Measurements from ENCODE around the gene HOMER2.

HOMER2 gene

DNA sequence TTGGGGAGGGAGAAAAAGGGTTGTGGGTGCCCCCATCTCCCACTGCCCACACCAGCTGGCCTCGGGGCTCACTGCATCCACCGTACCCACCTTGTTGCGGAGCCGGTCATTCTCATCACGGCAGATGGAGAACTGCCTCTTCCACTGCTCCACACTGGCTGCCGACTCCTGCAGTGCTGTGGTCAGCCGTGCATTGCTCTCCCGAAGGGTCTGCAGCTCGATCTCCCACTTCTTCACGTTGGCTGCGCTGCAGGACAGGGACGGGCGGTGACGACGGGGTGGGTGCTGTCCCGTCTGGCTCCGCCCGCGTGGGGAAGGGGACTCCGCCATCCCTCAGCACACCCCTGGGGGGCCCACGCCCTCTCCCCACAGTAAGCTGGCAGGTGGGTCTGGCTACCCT lies 98.0 kb downstream of the HOMER2 start:
- DNase-seq (ENCODE audit: low spot score), result peak; percentile 61
- H3K4me3 ChIP-seq (ENCODE audit: severe bottlenecking), result no peak overlapping the region
- no peak overlapping the region for H3K27ac ChIP-seq (ENCODE audit: poor library complexity, severe bottlenecking)
- no peaks in the 10 kb centered on the region for H3K4me1 ChIP-seq (ENCODE audit: insufficient read depth, poor library complexity, severe bottlenecking)
- TF ChIP-seq, protein P1, sequence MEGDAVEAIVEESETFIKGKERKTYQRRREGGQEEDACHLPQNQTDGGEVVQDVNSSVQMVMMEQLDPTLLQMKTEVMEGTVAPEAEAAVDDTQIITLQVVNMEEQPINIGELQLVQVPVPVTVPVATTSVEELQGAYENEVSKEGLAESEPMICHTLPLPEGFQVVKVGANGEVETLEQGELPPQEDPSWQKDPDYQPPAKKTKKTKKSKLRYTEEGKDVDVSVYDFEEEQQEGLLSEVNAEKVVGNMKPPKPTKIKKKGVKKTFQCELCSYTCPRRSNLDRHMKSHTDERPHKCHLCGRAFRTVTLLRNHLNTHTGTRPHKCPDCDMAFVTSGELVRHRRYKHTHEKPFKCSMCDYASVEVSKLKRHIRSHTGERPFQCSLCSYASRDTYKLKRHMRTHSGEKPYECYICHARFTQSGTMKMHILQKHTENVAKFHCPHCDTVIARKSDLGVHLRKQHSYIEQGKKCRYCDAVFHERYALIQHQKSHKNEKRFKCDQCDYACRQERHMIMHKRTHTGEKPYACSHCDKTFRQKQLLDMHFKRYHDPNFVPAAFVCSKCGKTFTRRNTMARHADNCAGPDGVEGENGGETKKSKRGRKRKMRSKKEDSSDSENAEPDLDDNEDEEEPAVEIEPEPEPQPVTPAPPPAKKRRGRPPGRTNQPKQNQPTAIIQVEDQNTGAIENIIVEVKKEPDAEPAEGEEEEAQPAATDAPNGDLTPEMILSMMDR (IDR thresholded peaks at IDR 0.05; ENCODE audit: poor library complexity, severe bottlenecking), result no peak
- H3K9me3 ChIP-seq (ENCODE audit: severe bottlenecking), result no peaks in the 10 kb centered on the region
- peaks cover 8% of the 10 kb centered on the region for H3K36me3 ChIP-seq (ENCODE audit: low read depth)
- H3K27me3 ChIP-seq (ENCODE audit: insufficient read depth, poor library complexity, severe bottlenecking), result no peaks in the 10 kb centered on the region
- ATAC-seq (ENCODE audit: low read depth), result no peak

DNA sequence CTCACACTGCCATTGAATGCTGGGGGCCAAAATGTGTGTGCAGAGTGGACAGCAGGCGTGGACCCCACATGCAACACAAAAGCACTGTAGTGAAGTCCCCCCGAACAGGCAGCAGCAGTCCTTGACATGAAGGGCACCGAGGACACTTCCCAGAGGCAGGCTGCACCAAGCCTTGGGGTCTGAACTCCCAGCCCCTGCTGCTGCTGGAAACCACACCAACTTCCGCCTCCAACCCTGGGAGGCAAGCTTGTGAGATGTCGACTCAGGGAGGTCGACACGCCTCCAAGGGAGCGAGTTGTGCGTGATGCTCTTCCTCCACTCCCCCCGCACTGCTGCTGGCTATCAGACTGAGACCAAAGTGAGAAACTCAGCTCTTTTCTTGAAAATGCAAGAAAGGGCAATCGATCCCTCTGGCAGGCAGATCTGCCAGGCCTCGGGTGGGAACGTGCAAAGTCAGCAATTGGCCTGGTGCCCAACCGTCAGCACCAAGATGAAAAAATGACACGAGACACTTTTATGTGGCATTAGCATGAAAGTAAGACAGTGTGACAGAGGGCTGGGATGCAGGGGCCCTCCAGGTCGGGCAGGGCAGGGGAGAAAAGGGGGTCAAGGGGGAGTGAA lies 99.5 kb downstream of the HOMER2 start:
- Histone ChIP-seq H3K27me3 (ENCODE audit: insufficient read depth, poor library complexity, severe bottlenecking) (no peaks in the 10 kb centered on the region), H3K4me3 (ENCODE audit: severe bottlenecking) (no peak overlapping the region), H3K27ac (ENCODE audit: poor library complexity, severe bottlenecking) (no peak overlapping the region), H3K36me3 (ENCODE audit: low read depth) (peaks cover 15% of the 10 kb centered on the region), H3K9me3 (ENCODE audit: severe bottlenecking) (no peaks in the 10 kb centered on the region), H3K4me1 (ENCODE audit: insufficient read depth, poor library complexity, severe bottlenecking) (no peaks in the 10 kb centered on the region)
- DNase-seq (ENCODE audit: low spot score) (peak; percentile 52), ATAC-seq (ENCODE audit: low read depth) (no peak)
- TF ChIP-seq, protein P1 (IDR thresholded peaks at IDR 0.05; ENCODE audit: poor library complexity, severe bottlenecking), result no peak

GRCh38 chr15:82851981-82852511 lies 100.5 kb downstream of the HOMER2 start:
- Histone ChIP-seq H3K4me1 (ENCODE audit: insufficient read depth, poor library complexity, severe bottlenecking) (no peaks in the 10 kb centered on the region), H3K27me3 (ENCODE audit: insufficient read depth, poor library complexity, severe bottlenecking) (no peaks in the 10 kb centered on the region), H3K27ac (ENCODE audit: poor library complexity, severe bottlenecking) (no peak overlapping the region), H3K36me3 (ENCODE audit: low read depth) (peaks cover 15% of the 10 kb centered on the region), H3K9me3 (ENCODE audit: severe bottlenecking) (no peaks in the 10 kb centered on the region), H3K4me3 (ENCODE audit: severe bottlenecking) (no peak overlapping the region)
- ATAC-seq (ENCODE audit: low read depth) (no peak), DNase-seq (ENCODE audit: low spot score) (peak; percentile 65)
- TF ChIP-seq, protein P1 (IDR thresholded peaks at IDR 0.05; ENCODE audit: poor library complexity, severe bottlenecking), result no peak

DNA sequence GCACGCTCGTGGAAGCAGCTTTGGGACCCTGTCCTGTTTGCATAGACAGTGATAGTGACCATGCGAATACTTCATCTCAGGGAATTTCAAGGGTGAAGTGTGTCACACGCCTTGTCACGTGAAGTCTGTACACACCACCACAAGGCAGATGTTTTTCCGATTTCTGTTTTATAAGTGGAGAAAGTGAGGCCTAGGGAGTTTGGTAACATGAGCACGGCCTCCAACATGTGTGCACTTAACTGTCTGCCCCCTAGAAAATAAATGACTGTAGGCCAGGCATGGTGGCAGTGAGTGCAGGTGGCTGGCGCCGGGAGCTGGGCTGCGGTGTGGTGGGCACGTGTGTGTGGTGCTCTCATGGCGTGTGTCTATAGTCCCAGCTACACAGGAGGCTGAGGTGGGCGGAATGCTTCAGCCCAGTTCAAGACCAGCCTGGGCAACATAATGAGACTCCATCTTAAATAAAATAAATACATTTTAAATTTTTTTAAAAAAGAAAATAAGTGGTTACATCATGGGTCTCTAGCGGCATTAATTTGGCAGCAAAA lies 101.1 kb downstream of the HOMER2 start:
- ATAC-seq (ENCODE audit: low read depth) (no peak), DNase-seq (ENCODE audit: low spot score) (peak; percentile 38)
- Histone ChIP-seq H3K36me3 (ENCODE audit: low read depth) (peaks cover 15% of the 10 kb centered on the region), H3K9me3 (ENCODE audit: severe bottlenecking) (no peaks in the 10 kb centered on the region), H3K27ac (ENCODE audit: poor library complexity, severe bottlenecking) (no peak overlapping the region), H3K27me3 (ENCODE audit: insufficient read depth, poor library complexity, severe bottlenecking) (no peaks in the 10 kb centered on the region), H3K4me1 (ENCODE audit: insufficient read depth, poor library complexity, severe bottlenecking) (no peaks in the 10 kb centered on the region), H3K4me3 (ENCODE audit: severe bottlenecking) (no peak overlapping the region)
- TF ChIP-seq, protein P1 (IDR thresholded peaks at IDR 0.05; ENCODE audit: poor library complexity, severe bottlenecking), result no peak

DNA sequence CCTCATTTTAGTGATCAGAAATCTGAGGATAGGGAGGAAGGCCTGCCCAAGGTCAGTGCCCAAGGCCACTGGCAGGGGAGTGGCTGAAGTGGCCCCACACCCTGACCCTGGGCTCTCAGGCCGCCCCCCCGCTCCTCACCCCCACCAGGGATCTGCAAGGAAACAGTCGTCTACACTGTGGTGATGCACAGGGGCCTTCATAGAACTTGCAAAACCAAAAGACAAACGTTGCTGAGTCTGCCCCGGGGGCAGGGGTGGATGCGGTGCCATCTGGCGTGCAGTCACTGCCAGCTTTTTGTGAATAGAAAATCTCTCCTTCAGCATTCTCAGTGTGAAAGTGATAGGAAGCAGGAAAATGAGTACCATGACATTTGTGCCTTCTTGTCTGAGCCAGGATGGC lies 101.8 kb downstream of the HOMER2 start:
- TF ChIP-seq, protein P1 (IDR thresholded peaks at IDR 0.05; ENCODE audit: poor library complexity, severe bottlenecking), result no peak
- peaks cover 15% of the 10 kb centered on the region for H3K36me3 ChIP-seq (ENCODE audit: low read depth)
- DNase-seq (ENCODE audit: low spot score) (peak; percentile 56), ATAC-seq (ENCODE audit: low read depth) (no peak)
- no peaks in the 10 kb centered on the region for H3K9me3 ChIP-seq (ENCODE audit: severe bottlenecking)
- no peak overlapping the region for H3K4me3 ChIP-seq (ENCODE audit: severe bottlenecking)
- no peak overlapping the region for H3K27ac ChIP-seq (ENCODE audit: poor library complexity, severe bottlenecking)
- H3K4me1 ChIP-seq (ENCODE audit: insufficient read depth, poor library complexity, severe bottlenecking), result no peaks in the 10 kb centered on the region
- H3K27me3 ChIP-seq (ENCODE audit: insufficient read depth, poor library complexity, severe bottlenecking), result no peaks in the 10 kb centered on the region

Measured in RWPE2 (cell line).